B cell (primary cell): ENCODE data around the gene BEAN1. TPM values are rescaled to one million over a fixed set of nuclear protein-coding genes. Genes with fewer than 3 reads are reported as not detected.

Experiments
- ATAC-seq: fragments of 200-7000 bp; cut with Tn5 transposase; one replicate; pipeline ENCODE4 v1.10.0; 2021; ENCODE audit warnings: low read depth, mild to moderate bottlenecking, moderate number of reproducible peaks, moderate library complexity
- CTCF ChIA-PET: fragments of 350-600 bp; sonication (Branson Sonifier 250); formaldehyde crosslinking; loops from one replicate; lab custom pipeline; 2021; ENCODE audit warnings: antibody characterized with exemption, inconsistent platforms; lab: Charles Lee
- POLR2A ChIA-PET: fragments of 350-600 bp; sonication (Branson Sonifier 250); formaldehyde crosslinking; loops from one replicate; lab custom pipeline; 2021; ENCODE audit warnings: antibody characterized with exemption; lab: Charles Lee
- DNase-seq: peaks from one replicate; pipeline ENCODE4 v3.0.0; 2013
- H2AFZ ChIP-seq: 2 replicates; pipeline ENCODE4 v1.6.1; 2012; ENCODE audit warnings: mild to moderate bottlenecking, low read depth, low read length; ENCODE audit not compliant: insufficient read depth, poor library complexity, severe bottlenecking
- H3K27ac ChIP-seq, 2 donors: 1 replicate in 1 of 2; 2 replicates in 1 of 2; pipeline ENCODE4 v1.5.1; 2012 to 2013; ENCODE audit warnings: low read length in 2 of 2, mild to moderate bottlenecking in 2 of 2, moderate library complexity in 1 of 2
- H3K27me3 ChIP-seq, 4 experiments: fragments of 200-600 bp in 1 of 4; sonication (generic) in 1 of 4; replicated peaks in 1 of 4; 1 replicate in 2 of 4; 2 replicates in 2 of 4; pipeline versions ENCODE4 v1.6.1 to v1.7.0; 2013 to 2016; ENCODE audit warnings: low read length in 3 of 4, mild to moderate bottlenecking in 2 of 4, mixed read lengths in 1 of 4, moderate library complexity in 1 of 4; ENCODE audit not compliant: insufficient read depth in 4 of 4, control insufficient read depth in 3 of 4; ENCODE audit errors: control extremely low read depth in 1 of 4
- H3K36me3 ChIP-seq, 2 experiments: replicated peaks in 1 of 2; 1 replicate in 1 of 2; 2 replicates in 1 of 2; pipeline versions ENCODE4 v1.6.1 to v1.7.1; 2013; ENCODE audit warnings: low read length in 1 of 2; ENCODE audit not compliant: insufficient read depth in 2 of 2, control insufficient read depth in 1 of 2; ENCODE audit errors: control extremely low read depth in 1 of 2, extremely low read depth in 1 of 2
- H3K4me1 ChIP-seq, 2 donors: fragments of 200-600 bp in 1 of 2; sonication (generic) in 1 of 2; 1 replicate in 1 of 2; 2 replicates in 1 of 2; pipeline versions ENCODE4 v1.5.1 to v1.6.1; 2013 to 2017; ENCODE audit warnings: low read length in 2 of 2; ENCODE audit not compliant: control insufficient read depth in 2 of 2, insufficient read depth in 2 of 2
- H3K4me2 ChIP-seq: replicated peaks from 2 replicates; pipeline ENCODE3; 2012; ENCODE audit warnings: mild to moderate bottlenecking, low read depth, low read length; ENCODE audit not compliant: poor library complexity, severe bottlenecking
- H3K4me3 ChIP-seq, 5 experiments: fragments of 200-600 bp in 1 of 5; sonication (generic) in 1 of 5; 1 replicate in 3 of 5; 2 replicates in 2 of 5; pipeline versions ENCODE4 v1.5.1 to v1.7.0; 2011 to 2016; ENCODE audit warnings: low read length in 4 of 5, mild to moderate bottlenecking in 4 of 5, low read depth in 2 of 5, control low read depth in 1 of 5, moderate library complexity in 1 of 5; ENCODE audit not compliant: insufficient read depth in 1 of 5; ENCODE audit errors: control extremely low read depth in 1 of 5, extremely low read depth in 1 of 5
- H3K79me2 ChIP-seq: fragments of 200-600 bp; sonication (generic); one replicate; pipeline ENCODE4 v1.6.0; 2016; ENCODE audit warnings: low read length; ENCODE audit not compliant: control insufficient read depth, insufficient read depth
- H3K9ac ChIP-seq: fragments of 200-600 bp; sonication (generic); 2 replicates; pipeline ENCODE4 v1.6.1; 2017; ENCODE audit warnings: mild to moderate bottlenecking, low read length, moderate library complexity
- H3K9me3 ChIP-seq, 3 donors: one replicate each; pipeline versions ENCODE4 v1.6.1 to v1.7.1; 2013; ENCODE audit warnings: low read length in 2 of 3; ENCODE audit not compliant: control insufficient read depth in 2 of 3, insufficient read depth in 1 of 3; ENCODE audit errors: control extremely low read depth in 1 of 3
- H4K20me1 ChIP-seq: 2 replicates; pipeline ENCODE4 v1.6.0; 2012; ENCODE audit warnings: mild to moderate bottlenecking, low read length; ENCODE audit not compliant: insufficient read depth, control insufficient read depth, poor library complexity, severe bottlenecking
- H3K27ac Mint-ChIP-seq: one replicate; pipeline ENCODE4 v1.8.0; 2021; ENCODE audit warnings: mixed read lengths
- H3K27me3 Mint-ChIP-seq: one replicate; pipeline ENCODE4 v1.8.0; 2021; ENCODE audit warnings: mixed read lengths
- H3K4me1 Mint-ChIP-seq: one replicate; pipeline ENCODE4 v1.8.0; 2021; ENCODE audit warnings: mixed read lengths
- H3K4me3 Mint-ChIP-seq: one replicate; pipeline ENCODE4 v1.8.0; 2021; ENCODE audit warnings: mixed read lengths
- H3K9me3 Mint-ChIP-seq: one replicate; pipeline ENCODE4 v1.8.0; 2022; ENCODE audit warnings: mixed read lengths; ENCODE audit not compliant: insufficient read depth
- CTCF ChIP-seq: fragments of 200-600 bp; IDR thresholded peaks from one replicate; pipeline ENCODE4 v1.8.0; 2022; ENCODE audit warnings: antibody characterized with exemption, mild to moderate bottlenecking
- EZH2 ChIP-seq: IDR thresholded peaks from 2 replicates; pipeline ENCODE4 v1.6.1; 2012; ENCODE audit warnings: borderline replicate concordance, low read depth, mild to moderate bottlenecking, moderate library complexity, low read length; ENCODE audit not compliant: insufficient read depth, poor library complexity, severe bottlenecking
- WGBS: methylation state at CpG from one replicate; pipeline ENCODE4 v1.1.5; 2013; ENCODE audit warnings: missing lambda C conversion rate; ENCODE audit not compliant: insufficient coverage; 5-methylcytosine and 5-hydroxymethylcytosine counted together
- intact Hi-C: fragments of 100-400 bp; cut with micrococcal nuclease; formaldehyde crosslinking; loops from one replicate; pipeline ENCODE4 v1.10.0; 2022
- polyA plus RNA-seq: library from polyadenylated mRNA; depleted of rRNA; stranded (reverse); fragments of >200 nt; gene quantifications from 2 replicates; pipeline ENCODE4 v1.2.3, GENCODE V29; 2012
- total RNA-seq, 2 donors: library from RNA; stranded (reverse); fragments of 120-200 nt in 1 of 2; gene quantifications; 1 replicate in 1 of 2; 2 replicates in 1 of 2; pipeline versions ENCODE4 v1.2.3 to v1.2.4, GENCODE V29; 2013 to 2022

Gene BEAN1
- total and polyA plus RNA-seq, 2 donors (not counting 1 experiment from before 2014, with no cell fraction given): not detected

- peak overlapping the region; percentile 26 for H3K4me3 Mint-ChIP-seq
These were observed 98.5 kb downstream of the BEAN1 start for GRCh38 chr16:66525396-66526180.

More at GRCh38 chr16:66525396-66526180, 98.5 kb downstream of the BEAN1 start:
- Mint-ChIP-seq H3K27ac (peak overlapping the region; percentile 39), H3K9me3 (no peaks in the 10 kb centered on the region), H3K4me1 (peaks cover 59% of the 10 kb centered on the region), H3K27me3 (no peaks in the 10 kb centered on the region)
- ChIA-PET CTCF (interaction anchor here (0.6 to 6.5 kb wide), 13 partner anchors 10 to 64 kb away, joined by 3 to 46 read pairs (median 4); partner anchors contain the start of genes CKLF and TK2), POLR2A (interaction anchor here (0.8 to 3.0 kb wide), 4 partner anchors 9 to 26 kb away, joined by 3 to 21 read pairs (median 14); partner anchors contain the start of genes CKLF and TK2)
- peaks cover 4% of the 10 kb centered on the region for H3K79me2 ChIP-seq
- H3K4me1 ChIP-seq: peaks cover 56 to 63% of the 10 kb centered on the region in 2 donors
- DNase-seq (no peak), ATAC-seq (no peak)
- H3K27ac ChIP-seq: peak overlapping the region in 1 of 2 donors; percentile 77
- H4K20me1 ChIP-seq: no peaks in the 10 kb centered on the region
- H3K9me3 ChIP-seq: no peaks in the 10 kb centered on the region
- H3K4me2 ChIP-seq: peak overlapping the region; percentile 84
- H2AFZ ChIP-seq: no peak overlapping the region
- intact Hi-C loops: loop anchor here (1.0 kb wide), 1 partner anchor 14 kb away; no protein-coding TSS in a partner anchor
- H3K9ac ChIP-seq: no peak overlapping the region
- no peak for TF ChIP-seq EZH2
- no peak for TF ChIP-seq CTCF
- H3K4me3 ChIP-seq: peak overlapping the region in 2 of 5 experiments; percentile 7 to 49
- 63% methylated on average over 8 of the region's 9 CpGs for WGBS
- no peaks in the 10 kb centered on the region for H3K27me3 ChIP-seq
- H3K36me3 ChIP-seq: no peaks in the 10 kb centered on the region
